ENCODE measurements around the gene SIPA1.
A peak's percentile ranks its signal among the peaks of the same experiment; 100 is the strongest.

The SIPA1 gene, protein sequence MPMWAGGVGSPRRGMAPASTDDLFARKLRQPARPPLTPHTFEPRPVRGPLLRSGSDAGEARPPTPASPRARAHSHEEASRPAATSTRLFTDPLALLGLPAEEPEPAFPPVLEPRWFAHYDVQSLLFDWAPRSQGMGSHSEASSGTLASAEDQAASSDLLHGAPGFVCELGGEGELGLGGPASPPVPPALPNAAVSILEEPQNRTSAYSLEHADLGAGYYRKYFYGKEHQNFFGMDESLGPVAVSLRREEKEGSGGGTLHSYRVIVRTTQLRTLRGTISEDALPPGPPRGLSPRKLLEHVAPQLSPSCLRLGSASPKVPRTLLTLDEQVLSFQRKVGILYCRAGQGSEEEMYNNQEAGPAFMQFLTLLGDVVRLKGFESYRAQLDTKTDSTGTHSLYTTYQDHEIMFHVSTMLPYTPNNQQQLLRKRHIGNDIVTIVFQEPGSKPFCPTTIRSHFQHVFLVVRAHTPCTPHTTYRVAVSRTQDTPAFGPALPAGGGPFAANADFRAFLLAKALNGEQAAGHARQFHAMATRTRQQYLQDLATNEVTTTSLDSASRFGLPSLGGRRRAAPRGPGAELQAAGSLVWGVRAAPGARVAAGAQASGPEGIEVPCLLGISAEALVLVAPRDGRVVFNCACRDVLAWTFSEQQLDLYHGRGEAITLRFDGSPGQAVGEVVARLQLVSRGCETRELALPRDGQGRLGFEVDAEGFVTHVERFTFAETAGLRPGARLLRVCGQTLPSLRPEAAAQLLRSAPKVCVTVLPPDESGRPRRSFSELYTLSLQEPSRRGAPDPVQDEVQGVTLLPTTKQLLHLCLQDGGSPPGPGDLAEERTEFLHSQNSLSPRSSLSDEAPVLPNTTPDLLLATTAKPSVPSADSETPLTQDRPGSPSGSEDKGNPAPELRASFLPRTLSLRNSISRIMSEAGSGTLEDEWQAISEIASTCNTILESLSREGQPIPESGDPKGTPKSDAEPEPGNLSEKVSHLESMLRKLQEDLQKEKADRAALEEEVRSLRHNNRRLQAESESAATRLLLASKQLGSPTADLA
- total RNA-seq, result 154 to 280 (median 189) reads per million in 4 donors

- DNase-seq, result peak; percentile 60 to 80 (median 64)
Measured at GRCh38 chr11:65637794-65638419, at the start of gene SIPA1. TSS of gene SIPA1 (plus strand) at chr11:65638101. CDS start at chr11:65640922, 2,821 bp downstream.

DNA sequence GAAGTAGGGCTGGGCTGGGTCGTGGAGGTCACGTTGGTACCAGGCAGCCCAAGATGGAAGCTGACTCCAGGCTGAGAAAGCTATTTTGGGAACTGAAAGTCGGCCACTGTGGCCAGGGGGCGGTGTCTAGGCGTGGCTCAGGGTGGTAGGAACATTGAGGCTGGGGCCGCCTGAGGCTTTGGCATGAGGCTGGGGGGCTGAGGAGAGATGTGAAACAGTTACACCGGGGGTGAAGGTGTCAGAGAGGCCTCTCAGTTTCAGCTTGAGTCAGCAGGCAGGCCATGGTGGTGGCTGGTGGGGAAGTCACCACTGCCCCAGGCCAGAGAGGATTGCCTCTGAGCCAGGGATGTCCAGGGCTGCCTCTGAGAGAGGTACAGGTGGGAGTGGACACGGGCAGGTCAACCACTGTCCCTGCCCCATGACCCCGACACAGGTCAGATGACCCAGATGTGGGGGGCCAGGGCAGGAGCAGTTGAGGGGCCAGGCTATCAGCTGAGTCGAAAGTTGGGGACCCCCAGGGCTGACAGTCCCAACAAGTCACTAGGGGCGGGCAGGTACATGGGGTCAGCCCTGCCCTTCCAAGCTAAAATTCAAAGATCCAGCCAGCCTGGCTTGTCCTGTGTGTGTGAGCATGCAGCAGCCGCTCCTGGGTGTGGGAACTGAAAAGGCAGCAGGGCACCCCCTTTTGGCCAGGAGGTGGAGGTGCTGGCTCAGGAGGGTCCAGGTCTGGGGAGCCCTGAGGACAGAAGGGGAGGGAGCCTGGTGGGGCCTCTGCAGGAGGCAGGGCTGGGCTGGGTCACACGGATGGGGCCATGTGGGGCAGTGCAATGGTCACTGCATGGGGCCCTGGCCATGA, 49.5 kb upstream of the SIPA1 start:
- DNase-seq, result peak; percentile 58 to 84 (median 71)

- no peak for DNase-seq
Measured at GRCh38 chr11:65589444-65590239, 48.3 kb upstream of the SIPA1 start.

- no peak for DNase-seq
Measured at GRCh38 chr11:65590240-65590738, 47.6 kb upstream of the SIPA1 start.

DNA sequence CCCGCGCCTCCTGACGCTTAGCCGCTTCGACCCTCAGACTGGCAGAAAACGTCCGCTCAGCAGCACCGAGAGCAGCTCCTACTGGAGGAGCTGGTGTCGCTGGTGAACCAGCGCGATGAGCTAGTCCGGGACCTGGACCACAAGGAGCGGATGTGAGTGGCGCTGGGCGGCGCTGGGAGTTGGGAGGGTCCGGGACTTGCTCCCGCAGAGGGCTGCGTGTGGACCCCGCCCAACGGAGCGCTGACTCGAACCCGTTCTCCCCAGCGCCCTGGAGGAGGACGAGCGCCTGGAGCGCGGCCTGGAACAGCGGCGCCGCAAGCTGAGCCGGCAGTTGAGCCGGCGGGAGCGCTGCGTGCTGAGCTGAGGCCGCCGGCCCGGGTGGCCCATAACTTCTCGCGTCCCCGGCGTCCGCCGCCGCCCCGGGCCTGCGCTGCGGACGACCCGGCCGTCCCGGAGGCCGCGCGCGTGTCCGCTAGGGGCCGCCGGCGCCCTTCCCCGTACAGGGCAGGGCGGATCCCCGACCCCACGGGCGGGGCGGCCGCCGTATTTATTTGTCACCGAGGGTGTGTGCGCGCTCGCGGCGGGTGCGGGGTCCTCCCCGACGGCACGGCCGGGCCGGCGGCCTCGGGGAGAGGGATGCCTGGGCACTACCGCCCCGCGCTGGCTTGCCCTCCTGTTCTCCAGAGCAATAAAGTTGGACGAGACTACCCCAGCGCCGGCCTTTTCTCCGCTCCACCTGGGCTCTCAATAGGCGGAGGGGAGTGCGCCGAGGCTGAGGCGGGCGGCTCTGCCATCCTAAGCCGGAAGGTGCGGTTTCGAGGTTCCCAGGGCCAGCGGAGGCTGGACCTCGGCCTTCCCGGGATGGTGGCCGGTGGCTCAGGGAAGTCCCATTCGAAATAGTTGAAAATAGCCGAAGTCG, 45.7 kb upstream of the SIPA1 start:
- no peak for DNase-seq

DNA sequence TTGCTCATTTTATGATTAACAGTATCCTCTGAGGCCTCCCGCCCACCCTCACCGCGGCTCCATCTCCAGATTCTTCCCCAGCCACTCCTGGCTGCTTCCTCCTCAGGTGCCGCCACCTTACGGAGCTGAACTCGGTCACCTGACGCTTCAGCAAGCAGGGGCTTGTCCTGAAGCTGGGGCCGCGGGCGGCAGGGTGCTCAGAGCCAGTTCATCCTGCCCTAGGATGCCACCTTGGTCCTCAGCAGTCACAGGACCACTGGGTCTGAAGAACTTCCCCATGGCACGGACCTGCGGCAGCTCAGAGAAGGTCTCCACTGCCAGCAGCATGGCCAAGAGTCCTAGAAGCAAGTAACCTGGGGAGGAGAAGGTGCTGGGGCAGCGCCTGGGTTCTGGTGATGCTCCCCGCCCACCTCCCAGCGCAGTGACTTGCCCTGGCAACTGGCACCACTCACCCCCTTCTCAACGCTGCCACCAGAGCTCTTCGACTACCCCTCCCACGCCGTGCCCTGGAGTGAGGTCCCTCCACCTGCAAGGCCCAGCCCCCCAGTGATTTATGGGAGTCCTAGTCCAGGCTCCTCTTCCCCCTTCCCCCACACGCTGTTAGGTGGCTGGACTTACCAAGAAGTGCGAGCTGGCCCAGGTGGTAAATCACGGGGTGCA, 44.9 kb upstream of the SIPA1 start:
- no peak for DNase-seq

DNA sequence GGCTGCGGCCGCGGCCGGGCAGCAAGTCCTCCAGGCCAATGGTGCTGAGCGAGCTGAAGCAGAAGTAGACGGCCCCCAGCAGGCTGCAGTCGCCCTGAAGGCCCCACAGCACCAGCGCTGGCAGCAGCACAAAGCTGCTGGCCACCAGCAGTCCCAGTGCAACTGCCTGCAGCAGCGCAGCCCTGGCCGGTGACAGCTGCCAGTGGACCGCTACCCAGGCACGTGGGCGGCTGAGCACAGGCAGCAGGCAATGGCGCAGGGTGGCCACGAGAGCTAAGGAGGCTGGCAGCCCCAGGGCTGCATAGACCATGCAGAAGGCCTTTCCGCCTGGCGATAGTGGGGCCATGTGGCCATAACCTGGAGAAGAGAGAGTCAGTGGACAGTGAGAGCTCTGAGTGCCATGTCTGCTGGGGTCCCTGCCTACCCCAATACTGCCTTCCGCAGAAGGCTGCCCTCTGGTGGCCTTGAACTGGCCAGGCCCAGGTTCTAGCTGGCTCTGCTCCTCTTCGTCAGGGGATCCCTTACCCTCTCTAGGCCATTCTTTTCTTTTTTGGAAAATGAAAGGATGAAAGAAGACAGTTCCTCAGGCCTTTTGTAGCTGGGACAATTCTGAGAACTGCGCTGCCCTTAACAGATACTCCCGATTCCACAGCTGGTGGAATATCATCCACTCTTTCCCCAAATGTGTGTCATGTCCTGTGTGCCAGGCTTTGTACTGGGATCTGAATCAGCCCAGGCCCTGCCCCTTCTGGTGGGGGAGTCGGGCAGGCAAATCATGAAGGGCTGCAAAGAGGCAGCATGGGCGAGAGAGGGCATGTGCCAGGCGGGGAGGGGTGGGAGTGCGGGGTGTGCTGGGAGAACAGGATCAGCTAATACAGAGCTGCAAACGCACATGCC, 44.1 kb upstream of the SIPA1 start:
- DNase-seq, result no peak

DNA sequence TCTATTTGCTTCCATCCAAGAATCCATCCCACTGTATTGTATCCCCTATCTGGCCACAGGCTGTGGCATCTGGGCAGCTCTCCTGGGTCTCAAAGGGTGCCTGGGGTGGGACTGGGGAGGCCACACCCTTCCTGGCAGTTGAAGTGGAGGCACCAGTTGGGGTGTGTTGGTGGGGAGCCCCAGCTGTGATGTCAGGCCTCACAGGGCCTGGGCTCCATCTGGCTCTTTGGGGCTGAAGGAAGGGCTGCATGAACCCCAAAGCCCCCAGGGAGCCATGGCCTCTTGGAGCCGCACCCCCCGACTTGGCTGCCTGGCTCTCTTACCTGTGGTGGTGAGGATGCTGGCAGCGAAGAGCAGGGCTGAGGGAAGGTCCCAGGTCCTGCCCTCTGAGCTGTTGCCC, 42.8 kb upstream of the SIPA1 start:
- no peak for DNase-seq

- no peak for DNase-seq
Measured at GRCh38 chr11:65595543-65596281, 42.2 kb upstream of the SIPA1 start, which contains the start of gene KCNK7. TSS of gene KCNK7 (minus strand) at chr11:65595800. CDS start at chr11:65595772, 28 bp downstream.

DNA sequence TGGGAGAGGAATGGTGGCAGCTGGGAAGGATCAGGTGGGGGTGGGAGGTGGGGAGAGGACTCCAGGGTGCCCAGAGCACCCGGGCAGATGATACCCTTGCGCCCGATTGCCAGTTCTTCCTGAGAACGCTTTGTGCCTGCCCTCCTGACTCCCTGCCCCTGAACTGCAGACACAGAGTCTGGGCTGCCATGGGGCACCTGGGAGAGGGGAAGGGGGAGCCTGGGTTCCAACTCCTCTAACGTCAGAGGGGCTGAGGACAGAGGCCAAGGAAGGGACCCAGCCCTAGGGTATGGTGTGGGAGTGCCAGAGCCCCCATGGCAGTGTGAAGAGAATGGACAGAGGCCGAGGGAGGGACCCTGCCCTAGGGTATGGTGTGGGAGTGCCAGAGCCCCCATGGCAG, 41.4 kb upstream of the SIPA1 start:
- no peak for DNase-seq

DNA sequence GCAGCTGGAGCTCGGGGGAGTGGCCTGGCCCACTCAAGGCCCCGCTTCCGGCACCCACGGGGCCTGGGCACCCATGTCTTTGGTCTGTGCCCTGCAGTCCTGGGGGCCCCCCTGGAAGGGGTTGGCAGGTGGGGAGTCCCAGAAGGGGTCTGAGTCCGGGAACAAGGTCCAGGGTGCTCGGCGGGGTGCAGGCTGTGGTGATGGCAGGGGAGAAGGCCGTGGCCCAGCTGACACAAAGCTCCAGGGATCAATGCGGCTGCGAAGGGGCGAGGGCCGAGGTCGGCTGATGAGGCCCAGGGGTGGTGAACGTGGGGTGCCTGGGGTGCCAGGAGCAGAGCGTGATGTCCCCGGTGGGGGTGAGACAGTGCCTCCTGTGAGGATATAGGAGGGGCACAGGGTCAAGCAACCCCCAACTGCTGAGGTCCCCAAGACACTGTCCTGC, 39.6 kb upstream of the SIPA1 start:
- no peak for DNase-seq

DNA sequence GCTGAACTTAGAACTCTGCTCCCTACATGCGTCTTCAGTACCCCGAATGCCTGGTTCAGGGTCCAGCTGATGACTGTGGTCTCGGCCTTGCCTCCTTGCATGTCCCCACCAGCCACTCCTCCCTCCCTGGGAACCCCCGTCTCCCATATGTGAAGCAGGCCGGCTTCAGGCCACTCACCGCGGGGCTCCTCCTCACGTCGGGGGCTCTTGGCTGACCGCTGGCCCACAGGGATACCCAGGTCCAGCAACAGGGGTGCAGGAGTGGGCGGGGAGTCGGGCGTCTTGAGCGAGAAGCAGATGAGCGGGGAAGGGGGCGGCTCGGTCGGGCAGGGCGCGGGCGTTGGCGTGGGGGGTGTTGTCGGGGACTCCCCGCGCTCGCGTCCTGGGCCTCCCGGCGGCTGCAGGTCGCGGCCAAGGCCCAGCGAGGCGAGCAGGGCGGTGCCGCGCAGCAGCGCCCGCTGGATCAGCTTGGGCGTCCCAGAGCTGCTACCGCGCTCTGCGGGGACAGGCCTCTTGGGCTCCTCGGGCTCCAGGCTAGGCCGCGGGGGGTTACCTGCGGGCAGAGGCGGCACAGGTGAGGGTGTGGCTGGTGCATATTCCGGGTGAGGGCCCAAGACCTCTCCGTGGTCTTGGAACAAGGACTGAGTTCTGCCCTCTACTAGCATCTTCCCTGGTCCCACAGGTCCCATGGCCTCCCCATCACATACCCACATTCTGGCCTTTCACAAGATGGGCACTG, 38.5 kb upstream of the SIPA1 start:
- no peak for DNase-seq

DNA sequence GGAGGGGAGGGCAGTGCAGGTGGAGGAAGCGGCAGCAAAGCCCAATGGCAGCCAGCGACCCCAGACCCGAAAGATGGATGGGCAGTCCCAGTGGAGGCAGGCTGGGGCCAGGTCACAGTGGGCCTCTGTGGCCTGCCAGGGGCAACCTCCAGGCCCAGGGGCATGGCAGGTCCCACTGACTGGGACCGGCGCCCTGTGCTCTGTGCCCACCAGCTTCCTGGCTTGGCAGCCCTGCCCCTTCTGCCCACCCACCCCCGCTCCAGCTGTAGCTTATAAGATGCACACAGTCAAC, 38.0 kb upstream of the SIPA1 start:
- no peak for DNase-seq

DNA sequence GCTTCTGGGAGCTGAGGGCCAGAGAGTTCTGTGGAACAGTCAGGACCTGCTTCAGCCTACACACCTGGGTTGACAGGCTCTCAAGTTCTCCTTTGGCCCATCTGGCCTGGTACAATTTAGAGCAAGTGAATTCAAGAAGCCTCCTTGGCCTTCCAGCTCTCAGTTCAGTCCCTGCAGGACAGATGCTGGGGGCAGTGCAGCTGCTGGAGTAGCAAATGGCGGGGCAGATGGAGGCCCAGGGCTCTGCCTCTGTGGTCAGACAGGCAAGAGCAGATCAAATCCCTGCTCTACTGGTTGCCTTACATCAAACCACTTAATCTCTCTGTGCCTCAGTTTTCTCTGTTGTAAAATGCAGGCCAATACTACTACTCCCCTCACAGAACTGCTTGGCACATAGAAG, 33.6 kb upstream of the SIPA1 start:
- no peak for DNase-seq

DNA sequence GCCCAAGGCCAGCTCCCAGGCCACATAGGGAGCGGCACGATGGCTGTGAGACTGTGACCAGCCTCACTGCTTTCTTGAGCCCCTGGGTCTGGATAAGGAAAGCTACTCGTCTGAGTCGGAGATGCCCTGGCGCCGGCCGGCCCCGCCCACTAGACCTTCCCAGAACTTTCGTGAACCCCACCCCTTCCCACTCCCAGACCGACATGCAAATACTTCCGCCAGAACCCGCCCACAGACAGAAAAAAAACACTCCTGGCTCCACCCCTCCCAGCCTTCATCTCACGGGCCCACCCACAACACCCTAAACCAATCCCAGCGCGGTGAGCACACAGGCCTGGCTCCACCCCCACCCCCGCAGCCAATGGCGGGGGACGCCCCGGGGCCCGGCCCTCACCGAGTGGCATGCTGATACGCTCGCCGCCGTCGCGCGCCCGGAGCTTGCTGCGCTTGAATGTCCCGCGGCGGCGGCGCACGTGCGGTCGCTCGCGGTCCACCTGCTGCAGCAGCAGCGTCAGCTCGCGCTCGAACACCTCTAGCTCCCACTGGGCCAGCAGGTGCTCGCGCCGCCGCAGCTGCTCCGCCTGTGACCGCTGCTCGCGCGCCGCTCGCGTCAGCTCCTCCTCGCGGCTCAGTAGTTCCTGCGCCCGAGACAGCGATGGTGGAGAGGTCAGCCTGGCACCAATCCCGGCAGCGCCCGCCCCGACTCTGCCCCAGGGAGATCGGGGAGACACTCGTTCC, 30.9 kb upstream of the SIPA1 start:
- no peak for DNase-seq

All from T-helper 1 cell (primary cell).